K562 (cell line): ENCODE measurements around the gene S100A10. TPM values are rescaled to one million over a fixed set of nuclear protein-coding genes. Genes with fewer than 3 reads are reported as not detected.

Experiments used
- ELF1 ChIP-seq: fragments of 200-800 bp; sonication (Bioruptor generic); IDR thresholded peaks from 2 replicates; pipeline ENCODE4 v1.6.1; 2016; ENCODE audit warnings: missing genetic modification characterization, missing compliant biosample characterization
- FOXK2 ChIP-seq, 2 experiments: fragments of 450-650 bp; IDR thresholded peaks in 1 of 2; conservative IDR thresholded peaks in 1 of 2; 2 replicates each; pipeline ENCODE4 v1.6.1; 2016; ENCODE audit warnings: low read depth in 2 of 2, mild to moderate bottlenecking in 1 of 2
- JUND ChIP-seq, 2 experiments: IDR thresholded peaks; 2 replicates in 1 of 2; 3 replicates in 1 of 2; pipeline ENCODE4 v1.6.1; 2011; ENCODE audit warnings: borderline replicate concordance in 2 of 2, low read depth in 2 of 2, low read length in 2 of 2, improper control_type of control experiment in 1 of 2, missing biosample characterization in 1 of 2, missing genetic modification characterization in 1 of 2, missing genetic modification reagents in 1 of 2
- LARP7 ChIP-seq: fragments of 450-650 bp; IDR thresholded peaks from 2 replicates; pipeline ENCODE4 v1.6.1; 2016
- MBD2 ChIP-seq: sonication (generic); IDR thresholded peaks from 2 replicates; pipeline ENCODE4 v1.6.1; 2016; ENCODE audit warnings: low read depth, borderline replicate concordance
- MXI1 ChIP-seq: IDR thresholded peaks from 2 replicates; pipeline ENCODE4 v1.6.1; 2011; ENCODE audit warnings: low read depth, mild to moderate bottlenecking, improper control_type of control experiment, low read length
- MYNN ChIP-seq, 2 experiments: sonication (generic); formaldehyde crosslinking in 1 of 2; IDR thresholded peaks; 2 replicates each; pipeline versions ENCODE4 v1.5.0 to v1.6.1; 2016 to 2020; ENCODE audit warnings: antibody characterized with exemption in 1 of 2, missing genetic modification reagents in 1 of 2
- SMARCA4 ChIP-seq: fragments of 450-650 bp; IDR thresholded peaks from 2 replicates; pipeline ENCODE4 v1.6.1; 2016
- STAT5B ChIP-seq: fragments of 250-450 bp; sonication (Bioruptor Pico); IDR thresholded peaks from 2 replicates; pipeline ENCODE4 v1.8.0; 2021; ENCODE audit warnings: mild to moderate bottlenecking, inconsistent platforms
- TGIF2 ChIP-seq: sonication (generic); formaldehyde crosslinking; IDR thresholded peaks from 2 replicates; pipeline ENCODE4 v1.8.1; 2022; ENCODE audit warnings: mild to moderate bottlenecking, missing genetic modification reagents, moderate library complexity
- ZNF507 ChIP-seq: conservative IDR thresholded peaks from 2 replicates; pipeline ENCODE4 v1.6.1; 2017; ENCODE audit warnings: missing genetic modification characterization, missing compliant biosample characterization
- polyA plus RNA-seq, 8 experiments: library from polyadenylated mRNA; depleted of rRNA in 4 of 8; stranded (reverse) in 5 of 8; unstranded in 3 of 8; fragments of >200 nt; fragmentation: Nextera tagmentation in 2 of 8; fragmentation: Illumina TruSeq in 1 of 8; extraction: Ambion mirVana in 2 of 8; extraction: Trizol in 1 of 8; gene quantifications; 2 replicates each; pipeline versions ENCODE4 v1.2.1 to v1.2.3, GENCODE V29; 2011 to 2014; ENCODE audit warnings: inconsistent platforms in 1 of 8, missing spikeins in 1 of 8
- total RNA-seq, 7 experiments: library from RNA; depleted of rRNA in 6 of 7; stranded (reverse); fragments of >200 nt in 6 of 7; fragmentation: Illumina TruSeq in 2 of 7; extraction: Trizol in 2 of 7; gene quantifications; 2 replicates each; pipeline versions ENCODE4 v1.2.1 to v1.2.3, GENCODE V29; 2011 to 2021; ENCODE audit warnings: low replicate concordance in 1 of 7
- TF ChIP-seq, protein P1 (sequence below): IDR thresholded peaks from 2 replicates; pipeline ENCODE4 v1.6.1; 2012; ENCODE audit warnings: low read depth, low read length, improper control_type of control experiment, borderline replicate concordance
- TF ChIP-seq, protein P2 (sequence below): fragments of 450-650 bp; formaldehyde crosslinking; IDR thresholded peaks from 2 replicates; pipeline ENCODE4 v1.4.0; 2020; ENCODE audit warnings: mild to moderate bottlenecking, moderate library complexity
- TF ChIP-seq, protein P3 (sequence below): fragments of 200-800 bp; sonication (Bioruptor generic); IDR thresholded peaks from 2 replicates; pipeline ENCODE4 v1.6.1; 2017; ENCODE audit warnings: missing genetic modification characterization, missing compliant biosample characterization
- TF ChIP-seq, protein P4 (sequence below): sonication (generic); IDR thresholded peaks from 2 replicates; pipeline ENCODE4 v1.6.1; 2016

Gene S100A10
- total and polyA plus RNA-seq, 9 of the 15 experiments (the other 6 are each of a cell fraction or from before 2014, with no cell fraction given): 0.32 to 1.6 (median 0.50) TPM; not detected in 3

DNA sequence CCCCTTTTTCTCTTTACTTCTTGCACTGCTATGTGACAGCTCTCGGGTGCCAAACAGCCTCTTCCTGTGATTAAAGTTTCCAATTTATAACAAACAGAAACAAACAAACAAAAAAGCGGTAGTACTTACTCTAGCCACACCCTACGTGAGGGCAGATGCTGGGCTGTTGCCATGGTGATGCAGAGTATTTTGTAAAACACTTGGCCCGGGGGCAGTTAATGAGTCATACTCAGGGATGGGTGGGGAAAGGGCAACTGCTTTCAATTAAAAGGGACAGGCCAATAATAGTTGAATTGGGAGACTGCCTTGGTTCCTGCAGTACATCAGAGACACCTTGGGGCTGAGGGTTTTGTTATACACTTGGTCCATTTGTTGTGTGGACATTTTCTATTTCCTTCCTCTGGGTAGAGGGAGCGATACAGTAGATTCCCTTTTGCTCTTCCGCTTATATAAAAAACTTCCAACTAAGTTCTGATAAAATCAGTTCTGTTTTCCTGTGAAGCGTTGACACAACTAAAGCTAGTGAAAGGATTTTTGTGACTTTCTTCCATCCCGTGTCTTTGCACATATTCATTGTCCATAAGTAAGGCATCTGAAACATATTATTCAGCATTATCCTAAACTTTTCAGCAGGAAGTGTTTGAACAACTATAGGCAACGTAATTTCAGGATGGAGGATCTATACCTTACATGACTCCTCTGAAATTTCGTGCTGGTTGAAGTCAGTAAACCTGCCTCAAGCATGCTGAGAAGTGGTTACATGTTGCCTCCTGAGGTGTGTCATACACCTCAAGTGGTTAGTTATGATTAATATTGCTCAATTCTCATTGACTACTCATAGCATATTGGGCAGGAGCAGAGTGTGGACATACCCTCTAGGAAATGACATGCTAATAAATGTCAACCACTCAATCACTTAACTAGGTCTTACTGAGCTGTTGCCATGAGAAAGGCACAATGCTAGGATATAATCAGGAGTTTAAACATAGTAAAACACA lies 47.6 kb downstream of the S100A10 start (continued):
- TF ChIP-seq, protein P1, sequence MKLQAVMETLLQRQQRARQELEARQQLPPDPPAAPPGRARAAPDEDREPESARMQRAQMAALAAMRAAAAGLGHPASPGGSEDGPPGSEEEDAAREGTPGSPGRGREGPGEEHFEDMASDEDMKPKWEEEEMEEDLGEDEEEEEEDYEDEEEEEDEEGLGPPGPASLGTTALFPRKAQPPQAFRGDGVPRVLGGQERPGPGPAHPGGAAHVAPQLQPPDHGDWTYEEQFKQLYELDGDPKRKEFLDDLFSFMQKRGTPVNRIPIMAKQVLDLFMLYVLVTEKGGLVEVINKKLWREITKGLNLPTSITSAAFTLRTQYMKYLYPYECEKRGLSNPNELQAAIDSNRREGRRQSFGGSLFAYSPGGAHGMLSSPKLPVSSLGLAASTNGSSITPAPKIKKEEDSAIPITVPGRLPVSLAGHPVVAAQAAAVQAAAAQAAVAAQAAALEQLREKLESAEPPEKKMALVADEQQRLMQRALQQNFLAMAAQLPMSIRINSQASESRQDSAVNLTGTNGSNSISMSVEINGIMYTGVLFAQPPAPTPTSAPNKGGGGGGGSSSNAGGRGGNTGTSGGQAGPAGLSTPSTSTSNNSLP: 0 out of 2 replicates have a peak, but pooled peaks have one; percentile 54
- TF ChIP-seq LARP7 (no peak), TGIF2 (CRISPR knock-in tag) (no peak), MBD2 (no peak), MYNN (IDR thresholded peaks at IDR 0.05) (peak; percentile 92), MYNN (CRISPR knock-in tag; IDR thresholded peaks at IDR 0.05) (no peak), ELF1 (tag) (peak; percentile 40), MXI1 (peak; percentile 76), STAT5B (CRISPR knock-in tag) (no peak), FOXK2 (conservative IDR thresholded peaks at IDR 0.05 in 1 of 2, IDR thresholded peaks at IDR 0.05 in 1 of 2; ENCODE audit: low read depth in 2 of 2) (no peak), SMARCA4 (peak; percentile 74; the same call in 1 of the 2 replicates), ZNF507 (tag) (no peak), JUND (IDR thresholded peaks at IDR 0.05; ENCODE audit: borderline replicate concordance, low read depth, low read length) (peak; percentile 97), JUND (tag; IDR thresholded peaks at IDR 0.05; ENCODE audit: borderline replicate concordance, low read depth, low read length) (peak; percentile 98; the same call in 2 of the 3 replicates)
- TF ChIP-seq, protein P2, sequence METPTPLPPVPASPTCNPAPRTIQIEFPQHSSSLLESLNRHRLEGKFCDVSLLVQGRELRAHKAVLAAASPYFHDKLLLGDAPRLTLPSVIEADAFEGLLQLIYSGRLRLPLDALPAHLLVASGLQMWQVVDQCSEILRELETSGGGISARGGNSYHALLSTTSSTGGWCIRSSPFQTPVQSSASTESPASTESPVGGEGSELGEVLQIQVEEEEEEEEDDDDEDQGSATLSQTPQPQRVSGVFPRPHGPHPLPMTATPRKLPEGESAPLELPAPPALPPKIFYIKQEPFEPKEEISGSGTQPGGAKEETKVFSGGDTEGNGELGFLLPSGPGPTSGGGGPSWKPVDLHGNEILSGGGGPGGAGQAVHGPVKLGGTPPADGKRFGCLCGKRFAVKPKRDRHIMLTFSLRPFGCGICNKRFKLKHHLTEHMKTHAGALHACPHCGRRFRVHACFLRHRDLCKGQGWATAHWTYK: no peak
- TF ChIP-seq, protein P3, sequence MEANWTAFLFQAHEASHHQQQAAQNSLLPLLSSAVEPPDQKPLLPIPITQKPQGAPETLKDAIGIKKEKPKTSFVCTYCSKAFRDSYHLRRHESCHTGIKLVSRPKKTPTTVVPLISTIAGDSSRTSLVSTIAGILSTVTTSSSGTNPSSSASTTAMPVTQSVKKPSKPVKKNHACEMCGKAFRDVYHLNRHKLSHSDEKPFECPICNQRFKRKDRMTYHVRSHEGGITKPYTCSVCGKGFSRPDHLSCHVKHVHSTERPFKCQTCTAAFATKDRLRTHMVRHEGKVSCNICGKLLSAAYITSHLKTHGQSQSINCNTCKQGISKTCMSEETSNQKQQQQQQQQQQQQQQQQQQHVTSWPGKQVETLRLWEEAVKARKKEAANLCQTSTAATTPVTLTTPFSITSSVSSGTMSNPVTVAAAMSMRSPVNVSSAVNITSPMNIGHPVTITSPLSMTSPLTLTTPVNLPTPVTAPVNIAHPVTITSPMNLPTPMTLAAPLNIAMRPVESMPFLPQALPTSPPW (CRISPR knock-in tag): peak; percentile 78
- TF ChIP-seq, protein P4, sequence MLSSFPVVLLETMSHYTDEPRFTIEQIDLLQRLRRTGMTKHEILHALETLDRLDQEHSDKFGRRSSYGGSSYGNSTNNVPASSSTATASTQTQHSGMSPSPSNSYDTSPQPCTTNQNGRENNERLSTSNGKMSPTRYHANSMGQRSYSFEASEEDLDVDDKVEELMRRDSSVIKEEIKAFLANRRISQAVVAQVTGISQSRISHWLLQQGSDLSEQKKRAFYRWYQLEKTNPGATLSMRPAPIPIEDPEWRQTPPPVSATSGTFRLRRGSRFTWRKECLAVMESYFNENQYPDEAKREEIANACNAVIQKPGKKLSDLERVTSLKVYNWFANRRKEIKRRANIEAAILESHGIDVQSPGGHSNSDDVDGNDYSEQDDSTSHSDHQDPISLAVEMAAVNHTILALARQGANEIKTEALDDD: peak; percentile 65; the same call in 1 of the 2 replicates
